GM19351 (cell line): ENCODE data around the gene TUBB4B.
"Not testable (repeated sequence)": the region's sequence is repeated elsewhere in the genome, so short reads cannot be mapped to it uniquely, and the experiment has no call there.

ENCODE experiments used
- ATAC-seq: cut with Tn5 transposase; IDR thresholded peaks from one replicate; pipeline ENCODE4 v1.9.1; 2021; ENCODE audit warnings: mild to moderate bottlenecking, moderate library complexity; ENCODE audit not compliant: unreplicated experiment

The TUBB4B gene

GRCh38 chr9:137235424-137236237, 5.5 kb upstream of the TUBB4B start:
- ATAC-seq = no peak

GRCh38 chr9:137236238-137236935, 4.7 kb upstream of the TUBB4B start:
- peak; percentile 28 for ATAC-seq

GRCh38 chr9:137236936-137237421, 4.1 kb upstream of the TUBB4B start:
- no peak for ATAC-seq

- no peak for ATAC-seq
These were observed 3.0 kb upstream of the TUBB4B start for GRCh38 chr9:137237759-137238726.

- not testable (repeated sequence) for ATAC-seq
These were observed 1.4 kb upstream of the TUBB4B start for GRCh38 chr9:137239541-137240200.

- ATAC-seq = peak; percentile 24
These were observed 708 bp upstream of the TUBB4B start for GRCh38 chr9:137240318-137240840.

GRCh38 chr9:137241490-137242268, 592 bp downstream of the TUBB4B start:
- peak; percentile 13 for ATAC-seq

- ATAC-seq = no peak
These were observed 1.4 kb downstream of the TUBB4B start for GRCh38 chr9:137242269-137243203.

GRCh38 chr9:137243266-137243625, 2.2 kb downstream of the TUBB4B start:
- not testable (repeated sequence) for ATAC-seq

GRCh38 chr9:137243626-137244485, 2.8 kb downstream of the TUBB4B start:
- ATAC-seq = no peak

- no peak for ATAC-seq
These were observed 3.7 kb downstream of the TUBB4B start for GRCh38 chr9:137244486-137245449.

- ATAC-seq = no peak
These were observed 4.6 kb downstream of the TUBB4B start for GRCh38 chr9:137245450-137246421.

GRCh38 chr9:137247135-137247915, 6.2 kb downstream of the TUBB4B start:
- ATAC-seq = no peak

GRCh38 chr9:137247916-137248175, 6.8 kb downstream of the TUBB4B start:
- ATAC-seq = no peak
